HL-60 (cell line): ENCODE data around the gene ZNF99.

Experiments used
- POLR2AphosphoS5 ChIP-seq: IDR thresholded peaks from 2 replicates; pipeline ENCODE4 v1.6.1; 2012; ENCODE audit warnings: low read depth
- SPI1 ChIP-seq: IDR thresholded peaks from 2 replicates; pipeline ENCODE4 v1.6.1; 2012; ENCODE audit warnings: low read depth, mild to moderate bottlenecking, borderline replicate concordance
- TF ChIP-seq, protein P1 (sequence below): IDR thresholded peaks from one replicate; pipeline ENCODE4 v1.5.1; 2011; ENCODE audit warnings: low read length, control low read depth, inconsistent platforms; ENCODE audit not compliant: insufficient read depth
- TF ChIP-seq, protein P2 (sequence below): IDR thresholded peaks from 2 replicates; pipeline ENCODE4 v1.6.1; 2012; ENCODE audit warnings: low read depth; ENCODE audit not compliant: insufficient replicate concordance

DNA sequence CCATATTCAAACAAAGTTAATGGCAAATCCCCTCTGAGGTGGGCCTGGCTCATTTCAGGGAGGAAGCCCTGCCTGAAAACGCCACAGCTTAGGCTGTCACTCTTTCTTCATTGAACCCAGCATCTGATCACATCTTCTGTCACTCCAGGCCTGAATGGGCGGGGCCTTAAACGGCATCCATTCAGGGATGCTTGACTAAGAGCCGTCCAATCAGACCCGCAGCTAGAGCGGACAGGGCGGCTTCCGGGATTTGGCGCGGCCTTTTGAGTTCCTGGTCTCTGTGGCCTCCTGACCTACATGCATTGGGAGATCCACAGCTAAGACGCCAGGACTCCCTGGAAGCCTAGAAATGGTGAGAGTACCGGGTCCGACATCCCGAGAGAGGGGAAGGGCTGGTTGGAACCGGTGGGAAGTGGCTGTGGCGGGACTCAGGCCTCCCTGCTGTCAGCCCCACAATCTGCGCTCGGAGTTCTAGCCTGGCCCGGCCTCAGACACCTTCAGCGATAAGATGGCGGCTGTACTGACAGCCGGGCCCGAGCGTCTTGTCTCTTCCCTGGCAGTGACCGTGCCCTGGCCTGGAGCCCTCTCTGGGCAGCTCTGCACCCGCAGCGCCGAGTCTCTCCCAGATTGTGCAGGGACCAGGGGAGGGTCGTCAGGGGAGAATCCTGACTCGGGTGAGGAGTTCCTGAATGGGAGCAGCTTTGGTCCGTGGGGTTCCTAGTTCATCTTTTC, 48.2 kb upstream of the ZNF99 start, which contains the start of gene ZNF723:
- TF ChIP-seq, protein P1, sequence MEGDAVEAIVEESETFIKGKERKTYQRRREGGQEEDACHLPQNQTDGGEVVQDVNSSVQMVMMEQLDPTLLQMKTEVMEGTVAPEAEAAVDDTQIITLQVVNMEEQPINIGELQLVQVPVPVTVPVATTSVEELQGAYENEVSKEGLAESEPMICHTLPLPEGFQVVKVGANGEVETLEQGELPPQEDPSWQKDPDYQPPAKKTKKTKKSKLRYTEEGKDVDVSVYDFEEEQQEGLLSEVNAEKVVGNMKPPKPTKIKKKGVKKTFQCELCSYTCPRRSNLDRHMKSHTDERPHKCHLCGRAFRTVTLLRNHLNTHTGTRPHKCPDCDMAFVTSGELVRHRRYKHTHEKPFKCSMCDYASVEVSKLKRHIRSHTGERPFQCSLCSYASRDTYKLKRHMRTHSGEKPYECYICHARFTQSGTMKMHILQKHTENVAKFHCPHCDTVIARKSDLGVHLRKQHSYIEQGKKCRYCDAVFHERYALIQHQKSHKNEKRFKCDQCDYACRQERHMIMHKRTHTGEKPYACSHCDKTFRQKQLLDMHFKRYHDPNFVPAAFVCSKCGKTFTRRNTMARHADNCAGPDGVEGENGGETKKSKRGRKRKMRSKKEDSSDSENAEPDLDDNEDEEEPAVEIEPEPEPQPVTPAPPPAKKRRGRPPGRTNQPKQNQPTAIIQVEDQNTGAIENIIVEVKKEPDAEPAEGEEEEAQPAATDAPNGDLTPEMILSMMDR, result no peak
- TF ChIP-seq SPI1, result no peak
- no peak for TF ChIP-seq POLR2AphosphoS5
- TF ChIP-seq, protein P2, sequence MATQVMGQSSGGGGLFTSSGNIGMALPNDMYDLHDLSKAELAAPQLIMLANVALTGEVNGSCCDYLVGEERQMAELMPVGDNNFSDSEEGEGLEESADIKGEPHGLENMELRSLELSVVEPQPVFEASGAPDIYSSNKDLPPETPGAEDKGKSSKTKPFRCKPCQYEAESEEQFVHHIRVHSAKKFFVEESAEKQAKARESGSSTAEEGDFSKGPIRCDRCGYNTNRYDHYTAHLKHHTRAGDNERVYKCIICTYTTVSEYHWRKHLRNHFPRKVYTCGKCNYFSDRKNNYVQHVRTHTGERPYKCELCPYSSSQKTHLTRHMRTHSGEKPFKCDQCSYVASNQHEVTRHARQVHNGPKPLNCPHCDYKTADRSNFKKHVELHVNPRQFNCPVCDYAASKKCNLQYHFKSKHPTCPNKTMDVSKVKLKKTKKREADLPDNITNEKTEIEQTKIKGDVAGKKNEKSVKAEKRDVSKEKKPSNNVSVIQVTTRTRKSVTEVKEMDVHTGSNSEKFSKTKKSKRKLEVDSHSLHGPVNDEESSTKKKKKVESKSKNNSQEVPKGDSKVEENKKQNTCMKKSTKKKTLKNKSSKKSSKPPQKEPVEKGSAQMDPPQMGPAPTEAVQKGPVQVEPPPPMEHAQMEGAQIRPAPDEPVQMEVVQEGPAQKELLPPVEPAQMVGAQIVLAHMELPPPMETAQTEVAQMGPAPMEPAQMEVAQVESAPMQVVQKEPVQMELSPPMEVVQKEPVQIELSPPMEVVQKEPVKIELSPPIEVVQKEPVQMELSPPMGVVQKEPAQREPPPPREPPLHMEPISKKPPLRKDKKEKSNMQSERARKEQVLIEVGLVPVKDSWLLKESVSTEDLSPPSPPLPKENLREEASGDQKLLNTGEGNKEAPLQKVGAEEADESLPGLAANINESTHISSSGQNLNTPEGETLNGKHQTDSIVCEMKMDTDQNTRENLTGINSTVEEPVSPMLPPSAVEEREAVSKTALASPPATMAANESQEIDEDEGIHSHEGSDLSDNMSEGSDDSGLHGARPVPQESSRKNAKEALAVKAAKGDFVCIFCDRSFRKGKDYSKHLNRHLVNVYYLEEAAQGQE, result no peak
